T-helper 2 cell treated with Interferon-gamma antibody and Interleukin-4, amounts not matched to agents 5 μg/mL and 100 μg/mL, for 36 hours (primary cell): ENCODE measurements around the gene KRTAP10-5.

Experiments
- DNase-seq: peaks from one replicate; pipeline ENCODE4 v3.0.0; 2021; ENCODE audit warnings: low spot score
- H3K27ac Mint-ChIP-seq: one replicate; pipeline ENCODE4 v1.8.0; 2021; ENCODE audit warnings: mild to moderate bottlenecking, mixed read lengths
- H3K27me3 Mint-ChIP-seq: one replicate; pipeline ENCODE4 v1.8.0; 2021; ENCODE audit warnings: low read depth, mixed read lengths
- H3K36me3 Mint-ChIP-seq: one replicate; pipeline ENCODE4 v1.8.0; 2021; ENCODE audit warnings: low read depth, mixed read lengths
- H3K4me1 Mint-ChIP-seq: one replicate; pipeline ENCODE4 v1.8.0; 2021; ENCODE audit warnings: low read depth, mixed read lengths
- H3K4me3 Mint-ChIP-seq: one replicate; pipeline ENCODE4 v1.8.0; 2022; ENCODE audit warnings: mild to moderate bottlenecking, moderate library complexity, mixed read lengths
- H3K9me3 Mint-ChIP-seq: one replicate; pipeline ENCODE4 v1.8.0; 2021; ENCODE audit warnings: mixed read lengths

KRTAP10-5 gene

GRCh38 chr21:44532712-44533111 lies 47.7 kb downstream of the KRTAP10-5 start:
- H3K27me3 Mint-ChIP-seq: no peaks in the 10 kb centered on the region
- H3K4me3 Mint-ChIP-seq: no peak overlapping the region
- no peak for DNase-seq
- no peaks in the 10 kb centered on the region for H3K4me1 Mint-ChIP-seq
- no peak overlapping the region for H3K27ac Mint-ChIP-seq
- H3K36me3 Mint-ChIP-seq: no peaks in the 10 kb centered on the region
- no peaks in the 10 kb centered on the region for H3K9me3 Mint-ChIP-seq

GRCh38 chr21:44531606-44532564 lies 48.5 kb downstream of the KRTAP10-5 start:
- Mint-ChIP-seq H3K4me3 (no peak overlapping the region), H3K36me3 (no peaks in the 10 kb centered on the region), H3K9me3 (no peaks in the 10 kb centered on the region), H3K4me1 (no peaks in the 10 kb centered on the region), H3K27ac (no peak overlapping the region), H3K27me3 (no peaks in the 10 kb centered on the region)
- DNase-seq: no peak

GRCh38 chr21:44530903-44531605 lies 49.4 kb downstream of the KRTAP10-5 start:
- no peak overlapping the region for H3K4me3 Mint-ChIP-seq
- H3K36me3 Mint-ChIP-seq: no peaks in the 10 kb centered on the region
- H3K4me1 Mint-ChIP-seq: no peaks in the 10 kb centered on the region
- no peaks in the 10 kb centered on the region for H3K27me3 Mint-ChIP-seq
- no peak for DNase-seq
- H3K27ac Mint-ChIP-seq: no peak overlapping the region
- no peaks in the 10 kb centered on the region for H3K9me3 Mint-ChIP-seq

- Mint-ChIP-seq H3K27me3 (no peaks in the 10 kb centered on the region), H3K4me1 (no peaks in the 10 kb centered on the region)
- no peak for DNase-seq
These were observed 50.0 kb downstream of the KRTAP10-5 start for GRCh38 chr21:44530221-44530902.

GRCh38 chr21:44529503-44530125 lies 50.8 kb downstream of the KRTAP10-5 start:
- Mint-ChIP-seq H3K4me1 (no peaks in the 10 kb centered on the region), H3K4me3 (no peak overlapping the region), H3K36me3 (no peaks in the 10 kb centered on the region), H3K27ac (no peak overlapping the region), H3K27me3 (no peaks in the 10 kb centered on the region), H3K9me3 (no peaks in the 10 kb centered on the region)
- no peak for DNase-seq

More at GRCh38 chr21:44530221-44530902, 50.0 kb downstream of the KRTAP10-5 start:
- no peaks in the 10 kb centered on the region for H3K9me3 Mint-ChIP-seq
- H3K36me3 Mint-ChIP-seq: no peaks in the 10 kb centered on the region
- peak overlapping the region; percentile 38 for H3K27ac Mint-ChIP-seq
- H3K4me3 Mint-ChIP-seq: no peak overlapping the region
